NCI-H1092 treated with DMSO at 0.1 percent for 48 hours (cell line): ENCODE results near the gene LGALS8.

Experiments
- DNase-seq: peaks from one replicate; lab custom pipeline; 2025; lab: John Stamatoyannopoulos, UW

Gene LGALS8

GRCh38 chr1:236602171-236602570, 78.4 kb downstream of the LGALS8 start:
- DNase-seq: no peak
